Adrenal gland (tissue), 5 donors: ENCODE results near the gene PTPN23.

Experiments used
- CTCF ChIP-seq, 6 experiments: fragments of 450-650 bp in 4 of 6; fragments of 200-600 bp in 2 of 6; sonication (generic) in 1 of 6; IDR thresholded peaks; 1 replicate in 5 of 6; 2 replicates in 1 of 6; pipeline versions ENCODE4 v1.5.1 to v1.8.0; 2016 to 2021; ENCODE audit warnings: antibody characterized with exemption in 6 of 6, mild to moderate bottlenecking in 2 of 6, moderate library complexity in 1 of 6
- POLR2A ChIP-seq, 2 donors: fragments of 450-650 bp; IDR thresholded peaks; one replicate each; pipeline ENCODE4 v1.6.1; 2017; ENCODE audit warnings: antibody characterized with exemption in 2 of 2, mild to moderate bottlenecking in 2 of 2, moderate library complexity in 1 of 2
- donor health status: DM: no; HTN: no; CAD: no.

GRCh38 chr3:47423548-47424145, 42.8 kb downstream of the PTPN23 start:
- TF ChIP-seq CTCF (IDR thresholded peaks at IDR 0.05) (no peak), POLR2A (IDR thresholded peaks at IDR 0.05) (no peak)
